H4 (cell line): Measurements from ENCODE around the gene SLC11A2. TPM values are rescaled to one million over a fixed set of nuclear protein-coding genes. Genes with fewer than 3 reads are reported as not detected.
A peak's percentile ranks its signal among the peaks of the same experiment; 100 is the strongest.
"Not testable (repeated sequence)": the region's sequence is repeated elsewhere in the genome, so short reads cannot be mapped to it uniquely, and the experiment has no call there.

Source experiments
- DNase-seq: peaks from one replicate; pipeline ENCODE4 v3.0.0-alpha.2; 2015; ENCODE audit warnings: low spot score
- total RNA-seq: library from RNA; depleted of rRNA; stranded (reverse); fragments of >200 nt; shearing (Covaris generic); gene quantifications from 2 replicates; pipeline ENCODE4 v1.2.3, GENCODE V29; 2014; rRNA removed

SLC11A2 gene
- total RNA-seq, 1 experiment from 2014 or later, result 21.5 TPM

- DNase-seq, result no peak
Observed at GRCh38 chr12:50948798-50949197, 77.4 kb downstream of the SLC11A2 start.

GRCh38 chr12:50947933-50948626, 78.1 kb downstream of the SLC11A2 start:
- DNase-seq, result no peak

DNA sequence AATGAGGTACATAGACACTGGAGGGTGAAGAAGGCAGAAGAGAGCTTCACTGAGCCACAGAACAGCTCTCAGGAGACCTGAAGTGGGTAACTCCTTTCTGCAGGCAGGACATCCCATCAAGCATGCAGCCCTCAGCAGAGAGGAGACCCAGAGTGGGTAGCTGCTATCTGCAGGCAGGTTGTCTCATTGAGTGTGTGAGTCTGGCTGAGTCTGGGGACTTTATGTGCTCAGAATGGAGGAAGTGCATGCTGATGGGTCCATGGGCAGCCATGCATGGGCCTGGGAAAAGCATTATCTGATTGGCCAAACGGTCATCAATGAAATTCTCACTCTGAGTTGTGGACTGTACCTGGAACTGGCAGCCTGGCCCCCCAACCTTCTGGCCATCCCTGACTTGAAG, 88.5 kb downstream of the SLC11A2 start:
- no peak for DNase-seq

DNA sequence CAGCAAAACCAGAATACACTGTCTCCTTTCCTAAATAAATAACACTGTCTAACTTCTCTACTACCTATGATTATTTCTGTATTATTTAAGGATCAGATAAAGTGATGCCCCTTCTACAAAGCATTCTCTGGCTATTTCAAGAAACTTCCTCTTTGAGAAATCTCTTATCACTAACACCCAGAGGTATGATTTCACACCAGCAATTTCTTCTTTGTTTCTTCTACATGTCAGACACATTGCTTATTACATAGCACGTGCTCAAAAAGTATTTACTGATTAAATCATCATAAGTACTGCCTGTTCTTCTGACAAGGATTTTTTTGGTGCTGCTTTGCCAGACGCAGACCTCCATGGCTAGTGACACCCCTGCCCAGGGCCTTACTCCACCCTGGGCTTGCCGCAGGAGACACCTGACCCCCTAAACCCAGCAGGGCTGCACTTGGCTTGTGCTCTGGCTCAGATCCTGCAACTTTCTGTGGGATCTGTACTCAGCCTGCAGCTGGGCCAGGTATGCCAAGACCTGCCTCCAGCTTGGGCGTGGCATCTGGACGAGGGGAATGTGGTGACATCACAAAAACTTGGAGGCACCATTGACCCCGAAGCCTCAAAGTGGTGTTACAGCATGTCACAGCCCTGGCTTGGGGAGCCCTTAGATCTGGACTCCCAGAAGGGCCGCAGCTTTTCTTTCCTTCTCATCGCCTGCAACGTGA, 89.2 kb downstream of the SLC11A2 start:
- no peak for DNase-seq

GRCh38 chr12:50934981-50935807, 91.0 kb downstream of the SLC11A2 start:
- DNase-seq, result peak; percentile 48

DNA sequence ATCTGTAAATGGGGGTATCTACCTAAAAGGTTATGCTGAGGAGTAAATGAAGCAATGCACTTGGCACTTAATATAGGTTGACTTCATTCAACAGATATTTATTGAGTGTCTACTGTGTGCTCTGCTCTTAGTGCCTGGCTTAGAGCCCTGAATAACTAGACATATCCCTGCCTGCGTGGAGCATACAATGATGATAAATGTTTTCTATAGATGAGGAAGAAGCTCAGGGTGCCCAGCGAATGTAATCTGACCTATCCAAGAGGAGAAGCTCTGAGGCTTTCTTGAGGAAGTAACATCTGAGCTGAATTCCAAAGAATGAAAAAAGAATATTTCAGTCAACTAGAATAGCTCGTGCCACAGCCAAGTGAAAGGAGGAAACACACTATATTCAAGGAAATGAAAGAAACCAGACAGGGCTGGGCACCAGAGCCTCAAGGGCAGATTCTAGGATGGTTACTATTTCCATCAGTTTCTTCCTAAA, 91.8 kb downstream of the SLC11A2 start:
- no peak for DNase-seq

GRCh38 chr12:50933459-50934124, 92.6 kb downstream of the SLC11A2 start:
- no peak for DNase-seq

DNA sequence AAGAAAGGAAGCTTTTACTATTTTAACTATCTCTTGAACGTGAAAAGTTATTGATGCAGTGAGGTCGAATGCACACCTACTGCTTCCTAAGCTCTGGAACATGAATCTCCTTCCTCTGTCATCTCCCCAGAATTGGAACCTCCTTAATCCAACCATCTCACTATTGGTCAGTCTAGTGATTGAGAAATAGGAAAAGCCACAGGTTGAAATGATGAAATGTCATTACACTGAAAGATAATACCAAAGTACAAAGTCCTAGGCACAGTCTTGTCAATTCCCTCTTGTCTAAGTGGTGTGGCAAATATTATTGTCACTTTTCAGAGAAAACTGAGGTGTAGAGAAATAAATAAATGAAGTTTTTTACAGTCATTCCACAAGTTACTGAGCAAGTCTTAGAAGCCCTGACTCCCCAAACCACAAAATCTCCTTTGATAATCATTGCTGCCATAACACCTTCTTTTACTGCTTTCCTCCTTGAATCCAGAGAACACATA, 93.3 kb downstream of the SLC11A2 start:
- no peak for DNase-seq

DNA sequence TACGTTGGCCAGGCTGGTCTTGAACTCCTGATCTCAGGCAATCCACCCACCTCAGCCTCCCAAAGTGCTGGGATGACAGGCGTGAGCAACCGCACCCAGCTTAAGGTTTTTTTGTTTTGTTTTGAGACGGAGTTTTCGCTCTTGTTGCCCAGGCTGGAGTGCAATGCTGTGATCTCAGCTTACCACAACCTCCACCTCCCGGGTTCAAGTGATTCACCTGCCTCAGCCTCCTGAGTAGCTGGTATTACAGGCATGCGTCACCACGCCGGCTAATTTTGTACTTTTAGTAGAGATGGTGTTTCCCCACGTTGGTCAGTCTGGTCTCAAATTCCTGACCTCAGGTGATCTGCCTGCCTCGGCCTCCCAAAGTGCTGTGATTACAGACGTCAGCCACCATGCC, 95.7 kb downstream of the SLC11A2 start:
- DNase-seq, result not testable (repeated sequence)

DNA sequence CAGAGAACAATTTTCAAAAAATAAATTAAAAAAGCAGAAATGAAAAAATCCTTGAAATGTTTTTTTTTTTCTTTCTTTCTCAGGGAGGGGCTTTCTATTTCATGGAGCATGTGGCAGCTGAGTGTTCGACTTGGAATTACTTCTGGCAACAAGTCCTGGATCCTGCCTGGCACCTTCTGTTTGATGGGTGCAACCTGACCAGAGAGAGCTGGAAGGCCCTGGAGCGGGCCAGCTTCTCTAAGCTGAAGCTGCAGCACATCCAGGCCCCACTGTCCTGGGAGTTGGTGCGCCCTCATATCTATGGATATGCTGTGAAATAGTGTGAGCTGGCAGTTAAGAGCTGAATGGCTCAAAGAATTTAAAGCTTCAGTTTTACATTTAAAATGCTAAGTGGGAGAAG, 96.4 kb downstream of the SLC11A2 start:
- no peak for DNase-seq

Other genes with a start within 250 kb of the SLC11A2 start
- not detected in 2 replicates for gene TMPRSS12, start 183.5 kb downstream of the SLC11A2 start, total RNA-seq
- not detected in 2 replicates for gene HIGD1C, start 73.8 kb downstream of the SLC11A2 start, total RNA-seq
- gene LETMD1, start 21.9 kb upstream of the SLC11A2 start, total RNA-seq, result 20.2 and 32.1 TPM in 2 replicates
- gene CSRNP2, start 57.2 kb upstream of the SLC11A2 start, total RNA-seq, result 7.3 and 10.3 TPM in 2 replicates
- 4.7 and 6.5 TPM in 2 replicates for gene TFCP2, start 146.8 kb upstream of the SLC11A2 start, total RNA-seq
- gene POU6F1, start 191.7 kb upstream of the SLC11A2 start, total RNA-seq, result 2.9 and 24.5 TPM in 2 replicates
- 270 and 319 TPM in 2 replicates for gene DAZAP2, start 212.4 kb upstream of the SLC11A2 start, total RNA-seq
- 6.3 and 13.8 TPM in 2 replicates for gene SMAGP, start 244.0 kb upstream of the SLC11A2 start, total RNA-seq